ENCODE results near the gene HOXA1.
A peak's percentile ranks its signal among the peaks of the same experiment; 100 is the strongest.

Gene HOXA1

GRCh38 chr7:27107391-27108381 is 11.9 kb upstream of the HOXA1 start:
- TF ChIP-seq GLIS2 (tag by site-specific recombination; IDR thresholded peaks at IDR 0.05) (0 out of 2 replicates have a peak, but pooled peaks have one; percentile 30), ZNF2 (tag by site-specific recombination; IDR thresholded peaks at IDR 0.05) (no peak), ZNF202 (tag by site-specific recombination; IDR thresholded peaks at IDR 0.05; ENCODE audit: borderline replicate concordance) (peak; percentile 71)
- Histone ChIP-seq H3K27ac (ENCODE audit: extremely low read depth, low read depth, low read length) (no peak overlapping the region), H3K36me3 (ENCODE audit: control insufficient read depth in 2 of 2, insufficient read depth in 1 of 2, low read length in 2 of 2) (peaks cover 11 to 25% of the 10 kb centered on the region in 2 experiments), H3K4me3 (ENCODE audit: low read depth, low read length) (no peak overlapping the region), H3K4me1 (ENCODE audit: control insufficient read depth, insufficient read depth, low read length) (peaks cover 3% of the 10 kb centered on the region), H3K9me3 (ENCODE audit: control insufficient read depth, insufficient read depth, low read depth, low read length) (no peaks in the 10 kb centered on the region)
- ChIA-PET POLR2A (interaction anchor here (0.6 to 0.8 kb wide), 2 partner anchors 11 to 418 kb away, joined by 3 to 4 read pairs; no protein-coding TSS in a partner anchor), CTCF (interaction anchor here (1.8 kb wide), 1 partner anchor 36 kb away, joined by 5 read pairs; the partner anchor contains the start of gene HOXA5)

DNA sequence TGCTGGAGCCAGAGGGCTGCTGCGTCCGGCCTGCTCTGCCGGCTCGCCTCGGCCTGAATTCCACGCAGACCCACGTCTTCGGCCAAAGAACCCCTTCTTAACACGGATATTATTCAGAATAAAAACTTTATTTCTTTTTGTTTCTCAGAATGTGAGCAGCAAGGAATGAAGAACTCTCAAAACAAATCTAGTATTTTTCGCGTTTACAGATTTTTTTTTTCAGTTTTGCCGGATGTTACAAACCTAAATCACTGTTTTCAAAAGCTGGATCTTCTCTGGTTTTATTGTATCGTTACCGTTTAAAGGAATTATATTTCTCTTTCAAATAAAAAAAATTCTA is 11.1 kb upstream of the HOXA1 start:
- ChIA-PET POLR2A (no interaction called here), CTCF (no interaction called here)
- Histone ChIP-seq H3K4me1 (ENCODE audit: control insufficient read depth, insufficient read depth, low read length) (peaks cover under 1% of the 10 kb centered on the region), H3K27ac (ENCODE audit: extremely low read depth, low read depth, low read length) (no peak overlapping the region), H3K9me3 (ENCODE audit: control insufficient read depth, insufficient read depth, low read depth, low read length) (no peaks in the 10 kb centered on the region), H3K36me3 (ENCODE audit: control insufficient read depth in 2 of 2, insufficient read depth in 1 of 2, low read length in 2 of 2) (peaks cover 11 to 25% of the 10 kb centered on the region in 2 experiments), H3K4me3 (ENCODE audit: low read depth, low read length) (no peak overlapping the region)
- no peak for TF ChIP-seq INSM2 (tag by site-specific recombination; IDR thresholded peaks at IDR 0.05)
- TF ChIP-seq ZNF24 (tag by site-specific recombination; IDR thresholded peaks at IDR 0.05) = no peak
- TF ChIP-seq, protein P1, sequence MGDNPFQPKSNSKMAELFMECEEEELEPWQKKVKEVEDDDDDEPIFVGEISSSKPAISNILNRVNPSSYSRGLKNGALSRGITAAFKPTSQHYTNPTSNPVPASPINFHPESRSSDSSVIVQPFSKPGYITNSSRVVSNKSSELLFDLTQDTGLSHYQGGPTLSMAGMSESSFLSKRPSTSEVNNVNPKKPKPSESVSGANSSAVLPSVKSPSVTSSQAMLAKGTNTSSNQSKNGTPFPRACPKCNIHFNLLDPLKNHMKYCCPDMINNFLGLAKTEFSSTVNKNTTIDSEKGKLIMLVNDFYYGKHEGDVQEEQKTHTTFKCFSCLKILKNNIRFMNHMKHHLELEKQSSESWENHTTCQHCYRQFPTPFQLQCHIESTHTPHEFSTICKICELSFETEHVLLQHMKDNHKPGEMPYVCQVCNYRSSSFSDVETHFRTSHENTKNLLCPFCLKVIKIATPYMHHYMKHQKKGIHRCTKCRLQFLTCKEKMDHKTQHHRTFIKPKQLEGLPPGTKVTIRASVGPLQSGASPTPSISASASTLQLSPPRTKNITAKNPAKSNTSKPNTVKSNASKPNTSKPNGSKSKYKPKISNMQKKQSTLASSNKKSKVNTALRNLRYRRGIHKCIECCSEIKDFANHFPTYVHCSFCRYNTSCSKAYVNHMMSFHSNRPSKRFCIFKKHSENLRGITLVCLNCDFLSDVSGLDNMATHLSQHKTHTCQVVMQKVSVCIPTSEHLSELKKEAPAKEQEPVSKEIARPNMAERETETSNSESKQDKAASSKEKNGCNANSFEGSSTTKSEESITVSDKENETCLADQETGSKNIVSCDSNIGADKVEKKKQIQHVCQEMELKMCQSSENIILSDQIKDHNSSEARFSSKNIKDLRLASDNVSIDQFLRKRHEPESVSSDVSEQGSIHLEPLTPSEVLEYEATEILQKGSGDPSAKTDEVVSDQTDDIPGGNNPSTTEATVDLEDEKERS (tag by site-specific recombination; IDR thresholded peaks at IDR 0.05) = no peak
- TF ChIP-seq ZSCAN18 (tag by site-specific recombination; IDR thresholded peaks at IDR 0.05) = no peak
- no peak for TF ChIP-seq ZNF112 (tag by site-specific recombination; IDR thresholded peaks at IDR 0.05)
- no peak for TF ChIP-seq ZNF19 (tag by site-specific recombination; IDR thresholded peaks at IDR 0.05; ENCODE audit: low read depth)
- TF ChIP-seq RBAK (tag by site-specific recombination; IDR thresholded peaks at IDR 0.05) = no peak
- TF ChIP-seq ZNF624 (tag by site-specific recombination; IDR thresholded peaks at IDR 0.05) = no peak
- no peak for TF ChIP-seq ZNF548 (tag by site-specific recombination; IDR thresholded peaks at IDR 0.05)
- TF ChIP-seq EGR2 (tag by site-specific recombination; IDR thresholded peaks at IDR 0.05; ENCODE audit: low read depth) = no peak
- no peak for TF ChIP-seq ZNF600 (tag by site-specific recombination; IDR thresholded peaks at IDR 0.05)

All from HEK293 (cell line).